ENCODE results near the gene CELF1. TPM values are rescaled to one million over a fixed set of nuclear protein-coding genes. Genes with fewer than 3 reads are reported as not detected.
"Not testable (repeated sequence)": the region's sequence is repeated elsewhere in the genome, so short reads cannot be mapped to it uniquely, and the experiment has no call there.

CELF1 gene
- total RNA-seq, 3 donors from 2014 or later: 83.7 to 132 (median 94.1) TPM

DNA sequence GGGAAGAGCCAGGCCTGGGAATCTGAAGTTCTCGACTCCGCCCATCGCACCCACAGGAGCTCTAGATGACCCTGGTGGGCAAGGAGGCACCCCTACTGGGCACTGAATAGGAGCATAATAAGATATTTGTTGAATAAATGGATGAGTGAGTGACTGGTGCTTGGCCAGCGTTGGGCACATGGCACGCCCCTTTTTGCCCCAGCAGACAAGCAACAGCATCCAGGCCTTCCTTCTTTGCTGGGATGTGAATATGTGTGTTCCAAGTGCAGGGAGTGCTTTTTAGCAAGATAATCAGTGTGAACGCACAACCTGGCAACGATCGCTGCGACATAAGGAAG is 443 bp upstream of the CELF1 start:
- intact Hi-C loops (cut with DNase I, micrococcal nuclease): no loop called here
- TF ChIP-seq CTCF (IDR thresholded peaks at IDR 0.05): no peak
- peaks cover 17% of the 10 kb centered on the region for H3K4me1 ChIP-seq (ENCODE audit: low read depth)
- peak overlapping the region; percentile 58 for H3K4me3 ChIP-seq
- H3K36me3 ChIP-seq (ENCODE audit: low read depth): no peaks in the 10 kb centered on the region
- no peak for DNase-seq
- peak; percentile 25 for ATAC-seq
- no peaks in the 10 kb centered on the region for H3K9me3 ChIP-seq

DNA sequence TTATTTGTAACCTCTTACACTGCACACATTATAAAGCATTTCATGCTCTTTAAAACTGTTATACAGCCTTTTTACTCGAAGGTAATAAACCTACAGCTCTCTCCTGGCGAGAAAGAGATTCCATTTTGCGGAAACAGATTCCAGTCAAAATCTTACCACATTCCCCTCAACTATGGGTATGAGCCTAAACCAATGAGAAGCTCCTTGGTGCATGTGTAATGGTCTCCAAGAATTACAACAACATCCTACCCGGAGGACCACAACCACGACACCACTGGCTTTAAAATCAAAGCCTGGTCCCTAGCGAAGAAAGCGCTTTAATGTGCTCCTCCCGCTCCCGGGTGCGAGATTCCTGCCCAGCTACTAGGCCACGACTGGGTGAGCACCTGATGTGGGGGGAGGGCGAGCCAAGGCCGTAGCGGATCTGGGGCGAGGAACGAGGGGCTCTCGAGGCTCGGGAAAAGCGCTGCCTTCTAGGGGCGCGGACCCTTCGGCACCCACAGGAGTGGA is 821 bp downstream of the CELF1 start:
- no peak for TF ChIP-seq CTCF (IDR thresholded peaks at IDR 0.05)
- Histone ChIP-seq H3K36me3 (ENCODE audit: low read depth) (no peaks in the 10 kb centered on the region), H3K4me1 (ENCODE audit: low read depth) (peaks cover 24% of the 10 kb centered on the region), H3K9me3 (no peaks in the 10 kb centered on the region), H3K4me3 (peak overlapping the region; percentile 58)
- no peak for DNase-seq
- intact Hi-C loops (cut with DNase I, micrococcal nuclease): no loop called here
- ATAC-seq: peak; percentile 20

- TF ChIP-seq CTCF (IDR thresholded peaks at IDR 0.05): no peak
- H3K4me1 ChIP-seq (ENCODE audit: low read depth): peaks cover 25% of the 10 kb centered on the region
- ATAC-seq: no peak
- no peaks in the 10 kb centered on the region for H3K9me3 ChIP-seq
- DNase-seq: no peak
- no peak overlapping the region for H3K4me3 ChIP-seq
- H3K36me3 ChIP-seq (ENCODE audit: low read depth): no peaks in the 10 kb centered on the region
- intact Hi-C loops (cut with DNase I, micrococcal nuclease): no loop called here
Measured at GRCh38 chr11:47551086-47551485, 1.8 kb downstream of the CELF1 start.

- intact Hi-C loops (cut with DNase I, micrococcal nuclease): no loop called here
- ATAC-seq (no peak), DNase-seq (no peak)
- Histone ChIP-seq H3K4me1 (ENCODE audit: low read depth) (peaks cover 25% of the 10 kb centered on the region), H3K36me3 (ENCODE audit: low read depth) (no peaks in the 10 kb centered on the region), H3K9me3 (no peaks in the 10 kb centered on the region), H3K4me3 (no peak overlapping the region)
- TF ChIP-seq CTCF (IDR thresholded peaks at IDR 0.05): no peak
Measured at GRCh38 chr11:47550288-47551047, 2.5 kb downstream of the CELF1 start.

- DNase-seq; H3K4me3 ChIP-seq; H3K9me3 ChIP-seq; ATAC-seq; intact Hi-C loops (cut with DNase I, micrococcal nuclease); H3K36me3 ChIP-seq (ENCODE audit: low read depth): not testable (repeated sequence)
- H3K4me1 ChIP-seq (ENCODE audit: low read depth): peaks cover 20% of the 10 kb centered on the region
Measured at GRCh38 chr11:47546274-47546673, 6.7 kb downstream of the CELF1 start.

GRCh38 chr11:47545298-47545697 is 7.6 kb downstream of the CELF1 start:
- Histone ChIP-seq H3K4me1 (ENCODE audit: low read depth) (peaks cover 20% of the 10 kb centered on the region), H3K4me3 (no peak overlapping the region), H3K9me3 (no peaks in the 10 kb centered on the region), H3K36me3 (ENCODE audit: low read depth) (no peaks in the 10 kb centered on the region)
- ATAC-seq (no peak), DNase-seq (no peak)
- no peak for TF ChIP-seq CTCF (IDR thresholded peaks at IDR 0.05)
- intact Hi-C loops (cut with DNase I, micrococcal nuclease): no loop called here
